HG03135 (cell line): ENCODE data around the gene USP1.

Source experiments
- ATAC-seq: cut with Tn5 transposase; IDR thresholded peaks from one replicate; pipeline ENCODE4 v1.9.1; 2021; ENCODE audit warnings: mild to moderate bottlenecking, moderate library complexity; ENCODE audit not compliant: unreplicated experiment

USP1 gene, protein sequence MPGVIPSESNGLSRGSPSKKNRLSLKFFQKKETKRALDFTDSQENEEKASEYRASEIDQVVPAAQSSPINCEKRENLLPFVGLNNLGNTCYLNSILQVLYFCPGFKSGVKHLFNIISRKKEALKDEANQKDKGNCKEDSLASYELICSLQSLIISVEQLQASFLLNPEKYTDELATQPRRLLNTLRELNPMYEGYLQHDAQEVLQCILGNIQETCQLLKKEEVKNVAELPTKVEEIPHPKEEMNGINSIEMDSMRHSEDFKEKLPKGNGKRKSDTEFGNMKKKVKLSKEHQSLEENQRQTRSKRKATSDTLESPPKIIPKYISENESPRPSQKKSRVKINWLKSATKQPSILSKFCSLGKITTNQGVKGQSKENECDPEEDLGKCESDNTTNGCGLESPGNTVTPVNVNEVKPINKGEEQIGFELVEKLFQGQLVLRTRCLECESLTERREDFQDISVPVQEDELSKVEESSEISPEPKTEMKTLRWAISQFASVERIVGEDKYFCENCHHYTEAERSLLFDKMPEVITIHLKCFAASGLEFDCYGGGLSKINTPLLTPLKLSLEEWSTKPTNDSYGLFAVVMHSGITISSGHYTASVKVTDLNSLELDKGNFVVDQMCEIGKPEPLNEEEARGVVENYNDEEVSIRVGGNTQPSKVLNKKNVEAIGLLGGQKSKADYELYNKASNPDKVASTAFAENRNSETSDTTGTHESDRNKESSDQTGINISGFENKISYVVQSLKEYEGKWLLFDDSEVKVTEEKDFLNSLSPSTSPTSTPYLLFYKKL

DNA sequence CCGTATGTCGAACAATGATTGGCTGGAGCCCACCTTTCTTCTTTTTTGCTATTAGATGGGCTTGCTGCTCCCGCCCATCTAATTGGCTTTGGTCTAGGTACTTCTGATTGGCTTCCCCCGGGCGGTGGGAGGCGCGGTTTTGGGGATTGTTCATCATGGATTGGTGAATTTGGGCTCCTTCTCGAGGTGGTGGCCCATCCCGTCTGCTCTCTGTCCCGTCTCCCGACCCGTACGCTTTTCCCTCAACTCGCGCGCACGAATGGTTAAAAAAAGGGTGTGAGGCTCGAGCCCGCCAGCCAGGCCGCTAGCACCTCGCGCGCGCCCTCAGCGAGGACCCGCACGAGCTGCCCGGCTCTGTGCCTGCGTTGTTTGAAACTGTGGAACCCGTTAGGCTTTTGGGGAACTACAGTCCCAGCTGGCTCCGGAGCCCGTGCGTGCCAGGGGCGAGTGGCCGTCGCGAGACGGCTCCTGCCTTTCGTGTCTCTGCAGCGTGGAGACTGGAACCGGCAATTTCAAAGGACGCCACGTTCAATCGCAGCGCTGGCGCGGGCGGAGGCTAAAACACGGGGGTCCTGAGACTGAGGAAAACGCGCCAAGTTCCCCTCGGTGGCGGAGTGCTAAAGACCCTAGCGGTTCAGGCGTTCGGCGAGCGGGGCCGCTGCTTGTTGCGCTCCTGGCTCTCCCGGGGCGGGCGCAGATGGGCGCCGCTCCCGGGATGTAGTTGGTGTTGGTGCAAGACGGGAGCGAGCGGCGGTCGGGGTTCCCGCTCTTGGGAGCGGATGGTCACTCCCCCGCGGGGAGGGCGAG lies at the start of gene USP1:
Gene USP1 (plus strand): TSS at position 584 of the 807 bp plus-strand sequence. CDS start 2,819 bp downstream, outside the sequence.
- peak; percentile 80 for ATAC-seq

DNA sequence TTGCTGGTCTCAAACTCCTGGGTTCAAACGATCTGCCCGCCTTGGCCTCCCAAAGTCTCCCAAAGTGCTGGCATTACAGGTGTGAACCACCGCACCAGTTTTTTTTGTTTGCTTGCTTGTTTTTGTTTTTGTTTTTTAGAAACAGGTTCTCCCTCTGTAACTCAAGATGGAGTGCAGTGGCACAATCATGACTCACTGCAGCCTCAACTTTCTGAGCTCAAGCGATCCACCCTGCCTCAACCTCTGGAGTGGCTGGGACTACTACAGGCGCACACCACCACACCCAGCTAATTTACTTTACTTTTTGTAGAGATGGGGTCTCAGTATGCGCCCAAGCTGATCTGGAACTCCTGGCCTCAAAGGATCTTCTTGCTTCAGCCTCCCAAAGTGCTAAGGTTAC lies 47.3 kb upstream of the USP1 start:
- no peak for ATAC-seq

DNA sequence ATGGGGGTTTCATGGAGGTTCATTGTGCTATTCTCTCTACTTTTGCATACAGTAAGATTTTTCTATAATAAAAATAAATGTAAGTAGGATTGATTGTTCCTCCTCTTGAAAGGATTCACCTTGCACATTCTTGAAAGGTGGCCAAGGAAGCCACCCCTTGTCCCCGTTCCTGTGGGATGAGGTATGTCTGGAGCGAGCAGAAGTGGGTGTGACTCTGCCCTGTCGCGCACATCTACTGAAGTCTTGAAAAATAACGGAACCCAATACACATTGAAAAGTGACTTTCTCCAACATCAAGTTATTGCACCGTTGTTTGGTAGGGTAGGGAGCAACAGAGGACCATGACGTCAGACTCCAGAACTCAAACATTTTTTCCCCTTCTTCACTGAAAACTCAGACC lies 46.8 kb upstream of the USP1 start:
- ATAC-seq = no peak

DNA sequence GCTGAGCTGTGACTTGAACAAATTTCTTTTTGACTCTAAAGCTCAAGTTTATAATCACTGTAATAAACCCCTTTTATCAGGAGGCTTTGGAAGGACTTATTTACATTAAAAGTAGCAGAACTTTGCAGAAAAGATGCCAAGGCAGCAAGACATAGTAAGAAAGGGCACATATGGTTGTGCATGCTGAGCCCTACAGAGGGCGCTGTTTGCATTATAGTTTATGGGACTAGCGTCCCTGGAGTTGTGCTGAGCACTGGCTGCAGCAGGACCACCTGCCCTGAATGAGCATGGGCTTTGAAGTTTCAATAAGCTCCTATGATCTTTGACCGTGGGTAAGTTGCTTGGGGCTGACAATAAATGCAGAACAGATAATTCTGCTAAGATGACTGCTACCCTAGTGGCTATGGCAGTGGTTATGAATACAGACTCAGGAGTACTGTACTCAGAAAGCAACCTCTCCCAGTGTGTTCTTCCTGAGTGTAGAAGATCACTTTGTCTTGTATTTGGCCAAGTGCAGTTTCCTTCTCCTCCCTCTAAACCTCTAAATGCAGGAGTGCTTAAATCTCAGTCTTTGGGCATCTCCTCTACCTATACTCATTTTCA lies 45.4 kb upstream of the USP1 start:
- no peak for ATAC-seq

DNA sequence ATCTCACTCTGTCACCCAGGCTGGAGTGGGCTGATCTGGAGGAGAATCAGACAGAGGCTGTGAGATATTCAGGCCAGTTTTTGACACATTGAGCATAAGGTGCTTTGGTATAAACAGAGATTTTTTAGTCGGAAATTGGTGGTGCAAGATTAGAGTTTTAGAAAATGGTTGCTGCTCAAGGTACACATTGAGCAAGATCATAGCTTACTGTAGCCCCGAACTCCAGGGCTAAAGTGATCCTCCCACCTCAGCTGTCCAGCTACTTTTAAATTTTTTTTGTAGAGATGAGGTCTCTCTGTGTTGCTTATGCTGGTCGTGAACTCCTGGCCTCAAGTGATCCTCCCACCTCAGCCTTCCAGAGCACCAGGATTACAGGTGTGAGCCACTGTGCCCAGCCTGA lies 43.9 kb upstream of the USP1 start:
- no peak for ATAC-seq

DNA sequence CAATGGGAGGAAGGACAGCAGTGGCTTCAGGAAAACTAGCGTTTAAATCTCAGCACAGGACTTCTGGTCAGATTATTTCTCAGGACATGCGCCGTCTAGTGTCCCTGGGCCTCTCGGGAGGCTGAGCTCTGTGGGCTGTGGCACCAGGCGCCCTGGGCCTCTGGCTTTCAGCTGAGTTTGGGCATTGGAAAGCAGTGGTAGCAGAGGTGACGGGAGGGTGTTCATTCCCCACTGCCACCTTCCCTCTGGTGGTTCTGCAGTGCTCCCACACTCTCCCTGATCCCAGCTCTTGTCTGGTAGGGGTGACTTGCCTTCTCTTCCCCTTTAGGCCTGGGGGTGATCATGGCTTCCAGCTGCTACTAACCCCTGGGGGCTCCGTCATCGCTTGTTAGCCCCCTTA lies 42.2 kb upstream of the USP1 start:
- no peak for ATAC-seq

DNA sequence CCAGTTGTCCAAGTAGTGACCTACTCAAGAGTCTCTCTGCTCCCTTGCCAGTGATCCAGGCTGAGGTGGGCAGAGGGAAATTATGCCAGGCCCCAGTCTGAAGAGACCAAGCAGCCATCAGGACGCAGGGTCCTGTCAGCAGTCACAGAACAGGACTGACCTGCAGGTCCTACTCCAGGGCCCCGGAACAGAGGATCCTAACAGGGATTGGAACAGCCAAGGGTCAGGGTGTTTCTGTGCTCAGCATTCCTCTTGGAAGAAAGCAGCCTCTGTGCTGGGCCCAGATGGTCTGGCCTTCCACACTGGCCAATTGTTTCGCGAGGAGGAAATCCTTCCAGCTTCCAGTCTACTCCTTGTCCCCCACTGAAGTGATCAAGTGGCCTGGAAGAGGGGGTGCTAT lies 41.6 kb upstream of the USP1 start:
- no peak for ATAC-seq

DNA sequence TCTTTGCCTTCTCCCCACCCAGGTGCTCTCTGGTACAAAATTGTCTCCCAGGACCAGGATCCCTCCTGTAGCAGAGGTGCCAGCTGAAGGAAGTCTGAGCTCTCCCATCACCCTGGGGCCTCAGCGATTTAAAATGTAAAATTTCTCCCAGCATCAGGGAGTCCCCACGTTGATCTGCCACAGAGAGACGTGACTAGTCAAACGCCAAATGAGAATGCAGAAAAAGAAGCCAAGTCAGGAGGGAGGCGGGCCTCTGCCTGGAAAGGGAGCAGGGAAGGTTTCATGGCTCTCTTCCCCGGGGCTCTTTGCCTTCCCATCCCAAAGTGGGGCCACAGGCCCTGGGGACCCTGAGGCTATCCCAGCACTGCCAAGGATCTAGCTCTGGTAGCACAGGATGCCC lies 40.0 kb upstream of the USP1 start:
- ATAC-seq = no peak

DNA sequence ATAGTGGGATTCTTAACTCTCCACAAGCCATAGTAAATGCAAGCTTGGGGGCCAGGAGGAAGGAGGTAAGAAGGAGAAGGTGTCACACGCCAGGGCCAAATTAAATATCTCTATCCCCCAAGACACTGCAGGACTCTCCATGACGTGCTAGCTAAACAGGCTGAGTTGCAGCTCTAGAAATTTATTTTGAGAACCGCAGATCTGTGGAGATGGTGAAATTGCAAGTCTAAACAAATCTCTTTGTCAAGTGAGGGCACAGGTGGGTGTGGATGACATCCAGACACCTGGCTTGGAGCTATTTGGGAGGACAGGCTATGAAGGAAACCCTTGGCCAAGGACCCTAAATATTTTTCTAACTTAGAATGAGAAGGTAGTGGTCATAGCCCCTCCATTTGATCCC lies 39.5 kb upstream of the USP1 start:
- no peak for ATAC-seq

DNA sequence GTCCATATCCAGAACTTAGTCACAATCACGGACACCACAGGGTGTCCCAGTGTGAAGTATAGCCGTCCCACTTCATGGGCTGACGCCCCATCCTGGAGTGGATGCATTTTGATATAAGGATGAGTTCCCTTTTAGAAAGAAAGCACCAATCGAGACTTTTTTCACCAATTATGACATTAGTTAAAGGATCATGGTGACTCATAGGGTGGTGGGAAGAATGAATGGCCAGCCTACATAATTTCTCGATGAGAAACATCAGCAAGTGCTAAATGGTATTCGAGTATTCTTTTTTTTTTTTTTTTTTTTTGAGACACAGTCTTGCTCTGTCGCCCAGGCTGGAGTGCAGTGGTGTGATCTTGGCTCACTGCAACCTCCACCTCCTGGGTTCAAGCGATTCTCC lies 38.5 kb upstream of the USP1 start:
- no peak for ATAC-seq

DNA sequence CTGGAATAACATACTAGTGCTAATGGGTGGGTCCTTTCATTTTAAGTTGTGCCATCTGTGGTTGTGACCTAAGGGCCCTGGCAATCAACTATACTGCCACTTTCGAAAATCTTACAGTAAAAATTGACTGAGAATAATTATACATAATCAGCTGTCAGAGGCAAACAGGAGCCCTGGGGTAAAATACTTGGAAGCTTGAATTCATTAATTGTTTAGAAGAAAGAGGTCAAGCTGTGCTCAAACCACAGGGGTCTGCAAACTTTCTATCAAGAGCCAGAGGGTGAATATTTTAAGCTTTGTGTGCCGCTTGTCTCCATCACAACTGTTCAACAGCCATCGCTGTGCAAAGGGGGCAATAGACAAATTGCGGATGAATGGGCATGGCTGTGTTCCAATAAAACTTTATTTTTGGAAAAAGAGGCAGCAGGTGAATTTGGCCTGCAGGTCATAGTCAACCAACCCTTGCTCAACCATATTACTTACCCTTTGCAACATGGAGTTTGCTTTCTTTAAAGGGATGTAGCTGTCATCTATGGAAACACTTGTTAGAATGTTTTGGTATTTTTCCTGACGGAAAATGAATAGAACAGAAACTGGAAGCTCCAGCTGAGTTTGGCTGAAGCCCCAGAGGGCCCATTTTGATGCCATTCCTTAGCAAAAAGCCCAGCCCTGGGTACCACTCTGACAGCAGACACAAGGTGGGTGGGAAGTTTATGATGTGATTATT lies 35.7 kb upstream of the USP1 start:
- ATAC-seq = no peak

DNA sequence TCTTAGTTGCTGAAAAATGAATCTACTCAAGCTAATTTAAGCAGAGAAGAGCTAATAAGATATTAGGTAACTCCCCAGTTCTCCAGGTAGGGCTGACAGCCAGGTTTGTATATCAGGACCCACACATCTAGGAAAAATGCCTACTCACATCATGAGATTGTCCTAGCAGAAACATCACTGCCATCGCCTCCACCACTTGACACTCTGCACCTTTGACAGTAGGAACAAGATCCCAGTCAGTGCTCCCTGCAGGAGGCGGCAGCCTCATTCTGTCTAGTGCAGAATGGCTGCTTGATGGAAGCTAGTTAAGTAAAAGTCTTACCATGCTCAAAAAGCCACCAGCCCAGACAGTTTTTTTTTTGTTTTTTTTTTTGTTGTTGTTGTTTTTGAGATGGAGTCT lies 31.6 kb upstream of the USP1 start:
- ATAC-seq = no peak

DNA sequence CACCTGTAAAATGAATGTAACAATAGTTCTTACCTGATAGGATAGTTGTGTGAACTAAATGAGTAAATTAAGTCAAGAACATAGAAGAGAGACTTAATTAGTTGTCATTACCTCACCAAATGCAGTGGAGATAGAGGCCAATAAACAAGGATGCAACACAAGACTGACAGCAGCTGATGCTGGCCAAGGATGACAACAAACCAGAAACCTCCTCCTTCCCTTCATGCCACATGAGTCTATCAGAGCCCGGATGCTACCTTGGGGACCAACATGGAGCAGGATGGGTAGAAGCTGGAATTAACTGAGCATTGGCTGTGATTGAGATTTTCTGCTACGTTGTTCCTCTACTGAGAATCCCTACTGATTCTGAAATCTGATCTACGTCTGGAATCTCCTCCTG lies 30.3 kb upstream of the USP1 start:
- no peak for ATAC-seq

DNA sequence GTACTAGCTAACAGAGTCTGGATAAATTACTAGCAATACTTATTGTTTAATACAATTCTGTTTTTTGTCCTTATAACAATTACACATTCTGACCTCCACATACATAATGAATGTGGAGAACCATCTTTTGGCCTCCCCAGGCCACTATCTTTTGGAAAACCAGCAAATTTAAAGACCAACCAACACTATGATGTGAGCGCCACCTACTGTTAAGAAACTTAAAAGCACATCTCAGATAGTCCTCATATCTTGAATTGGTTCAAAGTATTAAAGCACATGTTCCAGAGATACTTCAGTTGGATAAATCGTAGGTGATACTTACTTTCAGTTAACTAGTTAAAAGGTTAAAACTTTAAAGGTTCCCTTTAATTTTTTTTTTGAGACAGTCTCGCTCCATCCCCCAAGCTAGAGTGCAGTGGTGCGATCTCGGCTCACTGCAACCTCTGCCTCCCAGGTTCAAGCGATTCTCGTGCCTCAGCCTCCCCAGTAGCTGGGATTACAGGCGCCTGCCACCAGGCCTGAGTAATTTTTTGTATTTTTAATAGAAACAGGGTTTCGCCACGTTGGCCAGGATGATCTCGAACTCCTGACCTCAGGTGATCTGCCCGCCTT lies 29.3 kb upstream of the USP1 start:
- ATAC-seq = no peak

DNA sequence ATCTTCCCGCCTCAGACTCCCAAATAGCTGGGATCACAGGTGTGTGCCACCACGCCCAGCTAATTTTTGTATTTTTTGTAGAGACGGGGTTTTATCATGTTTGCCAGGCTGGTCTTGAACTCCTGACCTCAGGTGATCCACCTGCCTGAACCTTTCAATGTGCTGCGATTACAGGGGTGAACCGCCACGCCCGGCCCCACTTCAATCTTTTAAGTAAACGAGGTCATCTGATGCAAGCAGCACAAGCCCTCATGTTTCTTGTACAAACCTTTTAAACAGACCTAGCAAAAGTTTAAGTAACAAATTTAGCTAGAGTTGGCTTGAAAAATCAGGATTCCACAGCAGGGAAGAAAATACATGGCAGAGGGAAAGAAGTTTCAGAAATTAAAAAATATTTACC lies 21.2 kb upstream of the USP1 start:
- no peak for ATAC-seq

DNA sequence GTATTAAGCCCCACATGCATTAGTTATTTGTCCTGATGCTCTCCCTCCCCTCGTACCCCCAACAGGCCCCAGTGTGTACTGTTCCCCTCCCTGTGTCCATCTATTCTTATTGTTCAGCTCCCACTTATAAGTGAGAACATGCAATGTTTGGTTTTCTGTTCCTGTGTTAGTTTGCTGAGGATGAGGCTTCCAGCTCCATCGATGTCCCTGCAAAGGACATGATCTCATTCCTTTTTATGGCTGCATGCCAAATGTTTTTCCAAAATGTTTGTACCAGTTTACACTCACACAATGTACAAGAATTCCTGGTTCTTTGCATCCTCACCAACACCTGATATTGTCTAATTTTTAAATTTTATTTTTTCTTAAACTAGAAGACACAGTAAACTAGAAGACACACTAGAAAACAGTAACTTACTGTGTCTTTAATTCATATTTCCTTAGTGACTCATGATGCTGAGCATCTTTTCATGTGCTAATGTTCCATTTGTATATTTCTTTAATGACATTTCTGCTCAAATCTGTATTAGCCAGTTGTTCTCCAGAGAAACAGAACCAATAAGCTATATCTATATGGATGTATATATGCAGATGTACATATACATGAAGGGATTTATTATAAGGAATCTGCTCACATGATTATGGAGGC lies 19.4 kb upstream of the USP1 start:
- ATAC-seq = no peak

DNA sequence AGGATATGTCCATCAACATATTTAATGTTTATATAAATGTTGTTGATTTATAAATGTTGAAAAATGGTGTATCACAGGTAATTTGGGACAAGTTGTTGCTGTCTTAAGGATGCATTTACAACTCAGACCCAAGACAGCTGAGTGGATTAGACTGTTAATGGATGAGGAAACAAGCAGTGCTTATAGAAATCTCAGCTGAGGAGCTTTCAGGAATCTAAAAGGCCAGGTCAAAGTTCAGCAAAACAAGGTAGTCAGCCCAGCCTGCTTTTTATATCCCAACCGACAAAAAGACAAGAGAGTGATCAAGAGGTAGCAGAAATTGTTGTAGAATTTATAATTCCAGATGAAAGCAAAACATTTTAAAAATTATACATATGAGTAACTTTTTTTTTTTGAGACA lies 16.6 kb upstream of the USP1 start:
- ATAC-seq = no peak

DNA sequence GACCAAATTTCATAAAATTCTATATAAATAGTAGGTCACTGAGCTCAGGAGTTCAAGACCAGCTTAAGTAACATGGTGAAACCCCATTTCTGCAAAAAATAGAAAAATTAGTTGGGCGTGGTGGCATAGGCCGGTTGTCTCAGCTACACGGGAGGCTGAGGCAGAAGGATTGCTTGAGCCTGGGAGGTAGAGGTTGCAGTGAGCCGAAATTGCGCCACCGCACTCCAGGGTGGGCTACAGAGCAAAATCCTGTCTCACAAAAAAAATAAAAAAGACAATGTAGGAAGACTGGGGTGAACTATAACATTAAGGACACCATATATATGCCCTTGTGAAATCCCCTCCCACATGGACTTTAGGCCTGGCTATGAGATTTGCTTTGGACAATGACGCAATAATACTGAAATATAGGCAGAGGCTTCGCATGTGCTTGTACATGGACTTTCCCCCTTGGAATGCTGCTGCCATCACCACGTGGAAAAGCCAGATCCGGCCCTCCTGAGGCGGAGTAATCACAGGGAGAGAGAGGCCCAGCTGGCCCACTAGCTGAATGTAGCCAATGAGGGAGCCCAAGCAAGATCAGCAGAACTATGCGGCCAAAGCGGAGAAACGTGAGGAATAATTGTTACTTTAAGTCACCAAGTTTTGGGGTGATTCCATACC lies 13.1 kb upstream of the USP1 start:
- ATAC-seq = no peak

DNA sequence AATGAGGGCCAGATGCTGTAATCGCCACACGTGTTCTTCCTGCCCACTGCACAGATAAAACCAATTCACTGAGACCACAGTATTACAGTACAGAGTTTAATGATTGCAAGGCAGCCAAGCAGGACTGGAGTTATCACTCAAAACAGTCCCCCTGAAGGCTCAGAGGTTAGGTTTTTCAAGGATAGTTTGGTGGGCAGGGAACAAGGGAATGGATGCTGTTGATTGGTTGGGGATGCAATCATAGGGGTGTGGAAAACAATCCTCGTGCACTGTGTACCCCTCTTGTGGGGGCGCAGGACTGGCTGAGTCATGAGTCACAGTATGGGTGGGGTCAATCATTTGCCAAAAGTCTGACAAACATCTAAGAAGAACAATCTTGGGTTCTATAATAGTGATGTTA lies 12.4 kb upstream of the USP1 start:
- no peak for ATAC-seq
